C4-2B (cell line): ENCODE measurements around the gene PDCL2.

Experiments used
- H3K27ac ChIP-seq: fragments of 450-650 bp; 2 replicates; pipeline ENCODE4 v1.5.1; 2017
- CTCF ChIP-seq: fragments of 450-650 bp; conservative IDR thresholded peaks from 2 replicates; pipeline ENCODE4 v1.5.1; 2017; ENCODE audit warnings: mild to moderate bottlenecking
- ZFX ChIP-seq: fragments of 450-650 bp; IDR thresholded peaks from 2 replicates; pipeline ENCODE4 v1.6.1; 2017

Gene PDCL2

GRCh38 chr4:55510685-55511084, 81.4 kb downstream of the PDCL2 start:
- H3K27ac ChIP-seq: no peak overlapping the region
- TF ChIP-seq CTCF: no peak
- no peak for TF ChIP-seq ZFX

- no peak overlapping the region for H3K27ac ChIP-seq
- TF ChIP-seq ZFX: no peak
- TF ChIP-seq CTCF: no peak
Measured at GRCh38 chr4:55509266-55509665, 82.8 kb downstream of the PDCL2 start.

- H3K27ac ChIP-seq: no peak overlapping the region
- TF ChIP-seq ZFX: no peak
- no peak for TF ChIP-seq CTCF
Measured at GRCh38 chr4:55507612-55508011, 84.4 kb downstream of the PDCL2 start.
